K562 (cell line): ENCODE data around the gene MTERF2. TPM values are rescaled to one million over a fixed set of nuclear protein-coding genes. Genes with fewer than 3 reads are reported as not detected.

Experiments used
- ATAC-seq: fragments of 200-7000 bp; cut with Tn5 transposase; 3 replicates; pipeline ENCODE4 v1.9.1; 2020; ENCODE audit warnings: moderate library complexity
- BruUV-seq: library from RNA; stranded (reverse); fragments of 400-500 nt; replicated peaks from 2 replicates; lab custom pipeline; 2021; lab: Mats Ljungman, UMichigan
- CTCF ChIA-PET: fragments of 300-600 bp; formaldehyde crosslinking; extraction: SDS; loops from one replicate; lab custom pipeline; 2021; ENCODE audit warnings: low intra/inter-chr PET ratio; lab: Yijun Ruan, JAX
- POLR2A ChIA-PET: fragments of 300-600, 350-650 bp; sonication (Branson Sonifier 250); formaldehyde crosslinking; extraction: SDS; loops from one replicate; lab custom pipeline; 2021; ENCODE audit warnings: antibody characterized with exemption, inconsistent platforms; lab: Yijun Ruan, JAX
- DNase-seq, 4 experiments: peaks; one replicate each; pipeline versions ENCODE4 v3.0.0 to v3.0.0-alpha.2; 2011 to 2018; ENCODE audit warnings: low spot score in 3 of 4, mixed read lengths in 3 of 4; ENCODE audit errors: extremely low read depth in 1 of 4
- FAIRE-seq: peaks from 2 replicates; lab custom pipeline; 2011; peaks lifted over from hg19 to GRCh38; lab: Jason Lieb, UNC
- H2AFZ ChIP-seq: 2 replicates; pipeline ENCODE4 v1.6.0; 2011; ENCODE audit warnings: low read depth, low read length, control low read depth, inconsistent platforms
- H3K27ac ChIP-seq: fragments of 200-600 bp; 3 replicates; pipeline ENCODE4 v1.8.0; 2011; ENCODE audit warnings: low read depth, mild to moderate bottlenecking, control low read depth, inconsistent platforms, low read length, moderate library complexity, mixed read lengths; ENCODE audit errors: extremely low read depth
- H3K27me3 ChIP-seq, 2 experiments: fragments of 300-600 bp in 1 of 2; 2 replicates in 1 of 2; 3 replicates in 1 of 2; pipeline versions ENCODE4 v1.6.0 to v1.8.0; 2011; ENCODE audit warnings: inconsistent platforms in 2 of 2, low read length in 2 of 2, mild to moderate bottlenecking in 1 of 2, mixed read lengths in 1 of 2, moderate library complexity in 1 of 2; ENCODE audit not compliant: control insufficient read depth in 2 of 2, insufficient read depth in 2 of 2
- H3K36me3 ChIP-seq: fragments of 300-600 bp; 3 replicates; pipeline ENCODE4 v1.8.0; 2011; ENCODE audit warnings: mild to moderate bottlenecking, low read length, inconsistent platforms; ENCODE audit not compliant: control insufficient read depth, insufficient read depth
- H3K4me1 ChIP-seq, 2 experiments: fragments of 200-600 bp in 1 of 2; replicated peaks in 1 of 2; 2 replicates in 1 of 2; 3 replicates in 1 of 2; pipeline versions ENCODE4 v1.5.1 to v1.8.0; 2011; ENCODE audit warnings: inconsistent platforms in 2 of 2, low read length in 2 of 2, mild to moderate bottlenecking in 1 of 2, mixed read lengths in 1 of 2, moderate library complexity in 1 of 2; ENCODE audit not compliant: control insufficient read depth in 2 of 2, insufficient read depth in 2 of 2
- H3K4me2 ChIP-seq: 2 replicates; pipeline ENCODE4 v1.6.1; 2011; ENCODE audit warnings: low read length, control low read depth, inconsistent platforms, mixed read lengths; ENCODE audit not compliant: insufficient read depth
- H3K4me3 ChIP-seq: fragments of 200-600 bp; sonication (generic), shearing (Covaris generic); 2 replicates; pipeline ENCODE4 v1.5.1; 2016; ENCODE audit warnings: control low read depth, inconsistent platforms
- H3K79me2 ChIP-seq: fragments of 200-600 bp; 3 replicates; pipeline ENCODE4 v1.8.0; 2011; ENCODE audit warnings: low read length, inconsistent platforms; ENCODE audit not compliant: control insufficient read depth, insufficient read depth
- H3K9ac ChIP-seq, 2 experiments: 2 replicates each; pipeline versions ENCODE4 v1.6.0 to v1.6.1; 2011; ENCODE audit warnings: low read depth in 2 of 2, low read length in 2 of 2, control low read depth in 1 of 2, inconsistent platforms in 1 of 2, mild to moderate bottlenecking in 1 of 2, mixed read lengths in 1 of 2; ENCODE audit not compliant: insufficient read depth in 1 of 2
- H3K9me1 ChIP-seq: one replicate; pipeline ENCODE4 v1.6.0; 2011; ENCODE audit warnings: inconsistent platforms, mild to moderate bottlenecking, low read length, moderate library complexity; ENCODE audit not compliant: control insufficient read depth, insufficient read depth
- H3K9me3 ChIP-seq: replicated peaks from 2 replicates; pipeline ENCODE4 v1.5.1; 2011; ENCODE audit warnings: low read depth, low read length, inconsistent platforms; ENCODE audit not compliant: control insufficient read depth, insufficient read depth
- H4K20me1 ChIP-seq: replicated peaks from 2 replicates; pipeline ENCODE4 v1.6.1; 2011; ENCODE audit warnings: low read length, inconsistent platforms, mixed read lengths; ENCODE audit not compliant: control insufficient read depth, insufficient read depth
- CSDE1 ChIP-seq, 2 experiments: fragments of 450-650 bp; IDR thresholded peaks; 2 replicates each; pipeline ENCODE4 v1.6.1; 2016; ENCODE audit warnings: mild to moderate bottlenecking in 1 of 2
- GABPB1 ChIP-seq: sonication (generic); formaldehyde crosslinking; IDR thresholded peaks from 2 replicates; pipeline ENCODE4 v1.8.0; 2022; ENCODE audit warnings: mild to moderate bottlenecking, missing genetic modification reagents
- KHSRP ChIP-seq: fragments of 450-650 bp; IDR thresholded peaks from 2 replicates; pipeline ENCODE4 v1.6.1; 2017
- MTF1 ChIP-seq: fragments of 250-450 bp; sonication (Bioruptor Pico); IDR thresholded peaks from 2 replicates; pipeline ENCODE4 v1.9.0; 2021; ENCODE audit warnings: moderate library complexity, mild to moderate bottlenecking, inconsistent platforms, borderline replicate concordance
- NFIC ChIP-seq: fragments of 450-650 bp; IDR thresholded peaks from 2 replicates; pipeline ENCODE4 v1.6.1; 2017; ENCODE audit warnings: mild to moderate bottlenecking, inconsistent platforms
- NR2C1 ChIP-seq, 2 experiments: fragments of 450-650 bp; IDR thresholded peaks; 2 replicates each; pipeline ENCODE4 v1.6.1; 2017; ENCODE audit warnings: mild to moderate bottlenecking in 2 of 2, antibody characterized with exemption in 1 of 2, inconsistent platforms in 1 of 2, missing compliant biosample characterization in 1 of 2, missing genetic modification characterization in 1 of 2
- RBFOX2 ChIP-seq: fragments of 200-400 bp; formaldehyde crosslinking; IDR thresholded peaks from 2 replicates; pipeline ENCODE4 v1.6.1; 2017; ENCODE audit warnings: low read depth, mild to moderate bottlenecking, low read length, moderate library complexity
- RERE ChIP-seq: sonication (generic); formaldehyde crosslinking; IDR thresholded peaks from 2 replicates; pipeline ENCODE4 v1.8.0; 2023; ENCODE audit warnings: missing genetic modification reagents, mild to moderate bottlenecking, borderline replicate concordance
- SAP30 ChIP-seq: fragments of 200-600 bp; sonication (generic); IDR thresholded peaks from 2 replicates; pipeline ENCODE4 v1.6.1; 2012; ENCODE audit warnings: borderline replicate concordance, low read depth, mild to moderate bottlenecking, moderate library complexity, low read length, control low read depth, inconsistent platforms; ENCODE audit not compliant: insufficient read depth, poor library complexity, severe bottlenecking
- SIRT6 ChIP-seq: IDR thresholded peaks from one replicate; pipeline ENCODE4 v1.6.1; 2012; ENCODE audit warnings: low read depth, mild to moderate bottlenecking, control low read depth, inconsistent platforms, low read length, moderate library complexity
- TEAD1 ChIP-seq, 2 experiments: fragments of 450-650 bp in 1 of 2; sonication (generic) in 1 of 2; formaldehyde crosslinking; IDR thresholded peaks; 2 replicates each; pipeline versions ENCODE4 v1.4.0 to v1.8.0; 2020 to 2022; ENCODE audit warnings: mild to moderate bottlenecking in 2 of 2, missing genetic modification reagents in 1 of 2
- TRIM28 ChIP-seq: fragments of 450-650 bp; IDR thresholded peaks from 2 replicates; pipeline ENCODE4 v1.6.1; 2017
- ZNF41 ChIP-seq: fragments of 250-450 bp; sonication (Bioruptor Pico); conservative IDR thresholded peaks from 2 replicates; pipeline ENCODE4 v1.4.0; 2020; ENCODE audit warnings: mild to moderate bottlenecking
- ZNF444 ChIP-seq: fragments of 250-450 bp; sonication (Bioruptor Pico); IDR thresholded peaks from 2 replicates; pipeline ENCODE4 v1.4.0; 2020; ENCODE audit warnings: mild to moderate bottlenecking, moderate library complexity
- ZNF507 ChIP-seq: conservative IDR thresholded peaks from 2 replicates; pipeline ENCODE4 v1.6.1; 2017; ENCODE audit warnings: missing genetic modification characterization, missing compliant biosample characterization
- ZNF77 ChIP-seq: fragments of 250-450 bp; sonication (Bioruptor Pico); IDR thresholded peaks from 2 replicates; pipeline ENCODE4 v1.5.0; 2020
- in situ Hi-C: fragments of 300-500 bp; cut with MboI; formaldehyde crosslinking; loops from 4 replicates; pipeline ENCODE4 v1.15.0; 2018; ENCODE audit warnings: inconsistent platforms, mixed read lengths
- intact Hi-C: fragments of 100-400 bp; cut with micrococcal nuclease; formaldehyde crosslinking; loops from 2 replicates; pipeline ENCODE4 v1.14.2; 2022
- polyA plus RNA-seq, 8 experiments: library from polyadenylated mRNA; depleted of rRNA in 4 of 8; stranded (reverse) in 5 of 8; unstranded in 3 of 8; fragments of >200 nt; fragmentation: Nextera tagmentation in 2 of 8; fragmentation: Illumina TruSeq in 1 of 8; extraction: Ambion mirVana in 2 of 8; extraction: Trizol in 1 of 8; gene quantifications; 2 replicates each; pipeline versions ENCODE4 v1.2.1 to v1.2.3, GENCODE V29; 2011 to 2014; ENCODE audit warnings: inconsistent platforms in 1 of 8, missing spikeins in 1 of 8
- total RNA-seq, 7 experiments: library from RNA; depleted of rRNA in 6 of 7; stranded (reverse); fragments of >200 nt in 6 of 7; fragmentation: Illumina TruSeq in 2 of 7; extraction: Trizol in 2 of 7; gene quantifications; 2 replicates each; pipeline versions ENCODE4 v1.2.1 to v1.2.3, GENCODE V29; 2011 to 2021; ENCODE audit warnings: low replicate concordance in 1 of 7

The MTERF2 gene
- total and polyA plus RNA-seq, 9 of the 15 experiments (the other 6 are each of a cell fraction or from before 2014, with no cell fraction given), result 10.0 to 63.2 (median 33.2) TPM

- no peak overlapping the region for H3K27ac ChIP-seq
- H3K9ac ChIP-seq, result no peak overlapping the region
- intact Hi-C loops, result no loop called here
- TF ChIP-seq KHSRP, result no peak
- no peak for TF ChIP-seq NR2C1 (IDR thresholded peaks at IDR 0.05)
- no peak for TF ChIP-seq NR2C1 (tag; IDR thresholded peaks at IDR 0.05)
- TF ChIP-seq TRIM28, result no peak
- TF ChIP-seq ZNF444 (CRISPR knock-in tag), result no peak
- TF ChIP-seq SAP30, result no peak
- no peak for TF ChIP-seq RBFOX2
- TF ChIP-seq ZNF41 (CRISPR knock-in tag), result no peak
- no peak for TF ChIP-seq CSDE1 (IDR thresholded peaks at IDR 0.05)
- no peak for TF ChIP-seq ZNF77
- TF ChIP-seq ZNF507, result no peak
- no peak for TF ChIP-seq RERE
- TF ChIP-seq NFIC, result no peak
- TF ChIP-seq GABPB1, result no peak
- TF ChIP-seq TEAD1 (CRISPR knock-in tag; IDR thresholded peaks at IDR 0.05), result no peak
- TF ChIP-seq SIRT6, result no peak
- no peak for TF ChIP-seq MTF1
- in situ Hi-C loops, result loop anchor here (25.0 kb wide), 1 partner anchor 665 kb away; no protein-coding TSS in a partner anchor
- ChIA-PET CTCF (no interaction called here), POLR2A (interaction anchor here (0.8 to 3.4 kb wide), 2 partner anchors 8 to 28 kb away, joined by 3 to 11 read pairs; partner anchors contain the start of gene TMEM263)
- H3K4me2 ChIP-seq, result no peak overlapping the region
- no peaks in the 10 kb centered on the region; the same call in 1 of the 2 replicates for H3K9me3 ChIP-seq
- no TSS peak for BruUV-seq
- no peak for ATAC-seq
- peaks cover 10 to 11% of the 10 kb centered on the region in 2 experiments; a peak in 3 of 5 replicates for H3K4me1 ChIP-seq
- FAIRE-seq, result no peak
- no peaks in the 10 kb centered on the region for H4K20me1 ChIP-seq
- no peak overlapping the region for H2AFZ ChIP-seq
- no peaks in the 10 kb centered on the region for H3K9me1 ChIP-seq
- no peaks in the 10 kb centered on the region; the same call in 2 of the 3 replicates for H3K79me2 ChIP-seq
- no peaks in the 10 kb centered on the region for H3K27me3 ChIP-seq
- H3K4me3 ChIP-seq, result no peak overlapping the region
- no peak for DNase-seq
- no peaks in the 10 kb centered on the region for H3K36me3 ChIP-seq
These were observed 39.5 kb downstream of the MTERF2 start for GRCh38 chr12:106947461-106947860.
